Measurements from ENCODE around the gene CKS1B. TPM values are rescaled to one million over a fixed set of nuclear protein-coding genes. Genes with fewer than 3 reads are reported as not detected.

The CKS1B gene
- total RNA-seq, 1 experiment from 2014 or later = 295 TPM

DNA sequence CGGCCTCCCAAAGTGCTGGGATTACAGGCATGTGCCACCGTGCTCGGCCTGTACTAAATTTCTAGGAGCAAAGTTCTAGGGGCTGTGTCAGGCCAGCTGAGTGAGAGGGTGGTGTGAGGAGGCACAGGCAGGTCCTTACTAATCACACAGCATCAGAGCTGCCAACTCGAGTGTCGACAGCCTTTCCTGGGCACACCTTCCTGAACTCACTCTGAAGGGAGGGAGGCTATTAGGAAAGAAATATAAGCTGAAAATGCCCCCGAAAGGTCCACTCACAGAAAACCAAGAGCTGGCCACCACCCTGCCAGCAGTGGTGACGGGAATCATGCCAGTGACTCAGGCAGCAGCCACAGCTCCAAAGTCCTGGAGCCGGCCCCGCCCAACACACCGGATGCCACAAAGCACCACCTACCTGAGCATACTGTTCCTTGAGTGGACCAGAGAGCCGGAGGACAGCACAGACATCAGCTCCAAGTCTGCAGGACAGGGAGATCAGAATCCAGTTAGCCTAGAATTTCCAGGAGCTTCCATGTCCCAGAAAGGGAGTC, 42.5 kb upstream of the CKS1B start:
- Histone ChIP-seq H3K36me3 (ENCODE audit: insufficient read depth, low read length, poor library complexity, severe bottlenecking) (no peaks in the 10 kb centered on the region), H3K27me3 (replicated peaks; ENCODE audit: insufficient read depth, low read depth, low read length, poor library complexity) (no peaks in the 10 kb centered on the region), H3K27ac (ENCODE audit: low read depth, low read length, poor library complexity, severe bottlenecking) (no peak overlapping the region), H3K4me1 (ENCODE audit: insufficient read depth, low read length, poor library complexity, severe bottlenecking) (peaks cover 11% of the 10 kb centered on the region), H3K4me3 (ENCODE audit: low read depth, low read length, poor library complexity, severe bottlenecking) (no peak overlapping the region), H3K9me3 (ENCODE audit: low read depth, low read length, poor library complexity, severe bottlenecking) (no peaks in the 10 kb centered on the region)
- BruUV-seq (replicated peaks) = no TSS peak
- intact Hi-C loops (cut with micrococcal nuclease; ENCODE audit: unreplicated experiment) = no loop called here
- CTCF ChIA-PET = no interaction called here
- POLR2A ChIA-PET (ENCODE audit: low non-redundant PET) = no interaction called here
- no peak for TF ChIP-seq EZH2 (IDR thresholded peaks at IDR 0.05; ENCODE audit: borderline replicate concordance, low read depth, low read length, poor library complexity, severe bottlenecking)
- TF ChIP-seq, protein P1, sequence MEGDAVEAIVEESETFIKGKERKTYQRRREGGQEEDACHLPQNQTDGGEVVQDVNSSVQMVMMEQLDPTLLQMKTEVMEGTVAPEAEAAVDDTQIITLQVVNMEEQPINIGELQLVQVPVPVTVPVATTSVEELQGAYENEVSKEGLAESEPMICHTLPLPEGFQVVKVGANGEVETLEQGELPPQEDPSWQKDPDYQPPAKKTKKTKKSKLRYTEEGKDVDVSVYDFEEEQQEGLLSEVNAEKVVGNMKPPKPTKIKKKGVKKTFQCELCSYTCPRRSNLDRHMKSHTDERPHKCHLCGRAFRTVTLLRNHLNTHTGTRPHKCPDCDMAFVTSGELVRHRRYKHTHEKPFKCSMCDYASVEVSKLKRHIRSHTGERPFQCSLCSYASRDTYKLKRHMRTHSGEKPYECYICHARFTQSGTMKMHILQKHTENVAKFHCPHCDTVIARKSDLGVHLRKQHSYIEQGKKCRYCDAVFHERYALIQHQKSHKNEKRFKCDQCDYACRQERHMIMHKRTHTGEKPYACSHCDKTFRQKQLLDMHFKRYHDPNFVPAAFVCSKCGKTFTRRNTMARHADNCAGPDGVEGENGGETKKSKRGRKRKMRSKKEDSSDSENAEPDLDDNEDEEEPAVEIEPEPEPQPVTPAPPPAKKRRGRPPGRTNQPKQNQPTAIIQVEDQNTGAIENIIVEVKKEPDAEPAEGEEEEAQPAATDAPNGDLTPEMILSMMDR (conservative IDR thresholded peaks at IDR 0.05; ENCODE audit: low read depth, low read length) = no peak
- no peak for DNase-seq (ENCODE audit: low spot score)

DNA sequence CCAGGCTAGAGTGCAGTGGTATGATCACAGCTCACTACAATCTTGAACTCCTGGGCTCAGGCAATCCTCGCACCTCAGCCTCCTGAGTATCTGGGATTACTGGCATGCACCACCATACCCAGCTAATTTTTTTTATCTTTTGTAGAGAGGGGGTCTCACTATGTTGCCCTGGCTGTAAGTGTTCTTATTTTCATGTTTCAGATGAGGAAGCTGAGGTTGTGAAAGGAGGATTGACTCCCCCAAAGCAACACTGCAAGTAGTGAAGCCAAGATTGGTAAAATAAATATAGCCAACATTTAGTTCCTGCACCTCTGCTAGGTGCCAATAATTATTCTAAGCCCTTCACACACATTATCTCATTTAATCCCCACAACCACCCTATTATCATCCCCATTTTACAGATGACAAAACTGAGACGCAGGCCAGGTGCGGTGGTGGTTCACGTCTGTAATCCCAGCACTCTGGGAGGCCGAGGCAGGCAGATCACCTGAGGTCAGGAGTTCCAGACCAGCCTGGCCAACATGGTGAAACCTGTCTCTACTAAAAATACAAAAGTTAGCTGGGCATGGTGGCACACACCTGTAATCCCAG, 40.0 kb upstream of the CKS1B start:
- no peaks in the 10 kb centered on the region for H3K36me3 ChIP-seq (ENCODE audit: insufficient read depth, low read length, poor library complexity, severe bottlenecking)
- CTCF ChIA-PET = no interaction called here
- H3K4me1 ChIP-seq (ENCODE audit: insufficient read depth, low read length, poor library complexity, severe bottlenecking) = peaks cover 20% of the 10 kb centered on the region
- intact Hi-C loops (cut with micrococcal nuclease; ENCODE audit: unreplicated experiment) = no loop called here
- TF ChIP-seq, protein P1 (conservative IDR thresholded peaks at IDR 0.05; ENCODE audit: low read depth, low read length) = no peak
- TF ChIP-seq EZH2 (IDR thresholded peaks at IDR 0.05; ENCODE audit: borderline replicate concordance, low read depth, low read length, poor library complexity, severe bottlenecking) = no peak
- POLR2A ChIA-PET (ENCODE audit: low non-redundant PET) = no interaction called here
- no peak for DNase-seq (ENCODE audit: low spot score)
- H3K9me3 ChIP-seq (ENCODE audit: low read depth, low read length, poor library complexity, severe bottlenecking) = no peaks in the 10 kb centered on the region
- no peak overlapping the region for H3K4me3 ChIP-seq (ENCODE audit: low read depth, low read length, poor library complexity, severe bottlenecking)
- H3K27me3 ChIP-seq (replicated peaks; ENCODE audit: insufficient read depth, low read depth, low read length, poor library complexity) = no peaks in the 10 kb centered on the region
- no peak overlapping the region for H3K27ac ChIP-seq (ENCODE audit: low read depth, low read length, poor library complexity, severe bottlenecking)
- no TSS peak for BruUV-seq (replicated peaks)

DNA sequence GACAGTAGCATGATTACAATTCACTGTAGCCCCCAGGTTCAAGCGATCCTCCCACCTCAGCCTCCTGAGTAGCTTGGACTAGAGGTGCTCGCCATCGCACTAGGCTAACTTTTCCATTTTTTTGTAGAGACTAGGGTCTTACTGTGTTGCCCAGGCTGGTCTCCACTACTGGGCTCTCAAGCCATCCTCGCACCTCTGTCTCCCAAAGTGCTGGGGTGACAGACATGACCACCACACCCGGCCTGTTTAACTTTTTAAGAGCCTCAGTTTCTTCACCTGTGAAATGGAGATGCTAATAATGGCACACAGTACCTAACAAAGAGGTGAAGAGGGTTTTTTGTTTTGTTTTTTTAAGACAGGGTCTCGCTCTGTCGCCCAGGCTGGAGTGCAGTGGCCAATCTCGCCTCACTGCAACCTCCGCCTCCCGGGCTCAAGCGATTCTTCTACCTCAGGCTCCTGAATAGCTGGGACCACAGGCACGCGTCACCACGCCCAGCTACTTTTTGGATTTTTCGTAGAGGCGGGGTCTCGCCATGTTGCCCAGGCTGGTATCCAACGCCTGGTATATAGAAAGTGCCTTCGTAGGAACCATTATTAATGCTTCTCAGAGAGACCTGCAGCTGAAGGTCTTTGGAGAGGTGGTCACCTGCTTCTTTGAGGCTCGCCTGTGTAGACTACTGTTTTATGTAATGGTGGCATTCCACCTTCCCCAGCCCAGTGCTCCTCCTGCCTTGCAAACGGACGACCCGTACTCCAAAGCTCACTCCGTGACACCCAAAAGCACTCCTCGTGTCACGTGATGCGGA, 38.5 kb upstream of the CKS1B start:
- Histone ChIP-seq H3K36me3 (ENCODE audit: insufficient read depth, low read length, poor library complexity, severe bottlenecking) (no peaks in the 10 kb centered on the region), H3K4me1 (ENCODE audit: insufficient read depth, low read length, poor library complexity, severe bottlenecking) (peaks cover 34% of the 10 kb centered on the region), H3K4me3 (ENCODE audit: low read depth, low read length, poor library complexity, severe bottlenecking) (peak overlapping the region; percentile 53), H3K9me3 (ENCODE audit: low read depth, low read length, poor library complexity, severe bottlenecking) (no peaks in the 10 kb centered on the region), H3K27ac (ENCODE audit: low read depth, low read length, poor library complexity, severe bottlenecking) (peak overlapping the region; percentile 99), H3K27me3 (replicated peaks; ENCODE audit: insufficient read depth, low read depth, low read length, poor library complexity) (no peaks in the 10 kb centered on the region)
- ChIA-PET CTCF (interaction anchor here (0.6 to 1.1 kb wide), 2 partner anchors 315 to 455 kb away, joined by 3 to 4 read pairs; no protein-coding TSS in a partner anchor), POLR2A (ENCODE audit: low non-redundant PET) (interaction anchor here (0.9 kb wide), 1 partner anchor 20 kb away, joined by 3 read pairs; the partner anchor contains the start of gene PBXIP1)
- no TSS peak for BruUV-seq (replicated peaks)
- no peak for TF ChIP-seq EZH2 (IDR thresholded peaks at IDR 0.05; ENCODE audit: borderline replicate concordance, low read depth, low read length, poor library complexity, severe bottlenecking)
- TF ChIP-seq, protein P1 (conservative IDR thresholded peaks at IDR 0.05; ENCODE audit: low read depth, low read length) = no peak
- no peak for DNase-seq (ENCODE audit: low spot score)
- intact Hi-C loops (cut with micrococcal nuclease; ENCODE audit: unreplicated experiment) = loop anchor here (5.0 kb wide), 1 partner anchor 64 kb away; the partner anchor contains the start of gene KCNN3
